GM18502 (cell line): ENCODE data around the gene INPP5A.
"Not testable (repeated sequence)": the region's sequence is repeated elsewhere in the genome, so short reads cannot be mapped to it uniquely, and the experiment has no call there.

Experiments
- ATAC-seq: cut with Tn5 transposase; IDR thresholded peaks from one replicate; pipeline ENCODE4 v1.9.1; 2021; ENCODE audit warnings: mild to moderate bottlenecking; ENCODE audit not compliant: unreplicated experiment, poor library complexity

The INPP5A gene

DNA sequence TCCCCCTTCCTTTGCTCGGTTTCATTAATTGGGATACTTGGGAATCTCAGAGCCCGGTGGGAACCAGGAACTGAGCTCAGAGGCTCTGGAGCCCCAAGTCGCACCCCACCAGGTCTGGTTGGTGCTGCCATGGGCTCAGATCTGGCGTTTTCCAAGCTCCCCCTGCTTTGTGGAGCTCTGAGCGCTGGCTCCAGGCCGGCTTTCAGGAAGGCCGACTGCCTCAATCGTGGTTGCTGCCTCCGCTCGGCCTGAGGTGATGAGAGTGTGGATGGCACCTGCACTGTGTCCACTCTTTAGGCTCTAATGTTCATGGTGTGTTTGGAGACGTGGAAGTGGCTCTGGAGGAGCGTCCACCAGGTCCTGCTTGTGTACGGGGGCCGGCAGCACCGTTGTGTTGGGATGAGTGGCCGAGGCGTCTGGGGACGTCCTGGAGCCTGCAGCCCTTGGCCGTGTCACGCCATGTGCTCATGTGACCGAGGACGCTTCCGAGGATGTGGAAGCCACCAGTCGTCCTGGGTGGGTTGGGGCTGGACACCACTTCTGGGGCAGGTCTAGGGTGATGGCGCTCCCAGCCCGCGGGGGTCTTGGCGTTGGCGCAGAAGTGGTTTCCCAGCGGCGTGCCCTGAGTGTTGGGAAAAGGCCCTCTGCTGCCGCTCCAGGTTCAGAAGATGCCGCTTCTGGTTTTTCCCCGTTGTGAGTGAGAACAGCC, 8.2 kb downstream of the INPP5A start:
- no peak for ATAC-seq

DNA sequence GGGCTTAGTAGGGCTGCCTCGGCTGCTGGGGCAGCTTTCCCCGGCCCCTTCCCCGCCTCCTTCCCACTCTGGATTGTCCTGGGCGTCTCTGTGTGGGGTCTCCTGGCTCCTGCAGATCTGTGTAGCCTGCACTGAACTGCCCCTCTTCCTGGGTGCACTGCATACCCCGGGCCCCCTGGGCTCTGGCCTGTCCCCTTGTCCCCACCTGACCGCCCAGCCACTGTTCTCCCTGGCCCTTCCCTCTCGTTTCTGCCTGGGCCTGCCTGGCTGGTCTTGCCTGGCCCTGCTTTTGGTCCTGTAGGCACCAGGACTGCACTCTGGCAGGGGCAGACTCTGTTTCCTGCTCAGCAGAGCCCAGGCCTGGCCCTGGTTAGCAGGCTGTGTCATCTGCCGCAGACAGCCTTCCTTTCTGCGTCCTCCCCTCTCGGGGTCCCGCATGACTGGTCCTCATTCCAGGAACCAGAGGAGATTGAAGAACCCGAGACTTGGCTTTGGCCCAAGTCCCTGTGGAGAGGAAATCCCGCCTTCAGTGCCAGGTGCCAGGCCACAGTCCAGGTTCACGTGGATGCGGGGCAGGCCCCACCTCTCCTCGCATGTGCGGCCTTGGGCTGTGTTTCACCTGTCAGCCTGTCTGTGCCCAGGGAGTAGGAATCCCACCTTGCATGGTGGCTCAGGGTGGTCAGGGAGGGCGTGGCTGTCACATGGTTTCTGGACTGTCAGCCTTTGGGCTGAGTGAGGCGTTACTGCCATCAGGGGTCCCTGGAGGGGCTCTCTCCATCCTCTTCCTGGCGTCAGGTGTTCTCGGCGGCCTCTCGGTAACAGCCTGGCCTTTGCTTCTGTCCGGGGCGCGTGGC, 9.2 kb downstream of the INPP5A start:
- ATAC-seq = no peak

GRCh38 chr10:132547421-132547861, 9.9 kb downstream of the INPP5A start:
- no peak for ATAC-seq

DNA sequence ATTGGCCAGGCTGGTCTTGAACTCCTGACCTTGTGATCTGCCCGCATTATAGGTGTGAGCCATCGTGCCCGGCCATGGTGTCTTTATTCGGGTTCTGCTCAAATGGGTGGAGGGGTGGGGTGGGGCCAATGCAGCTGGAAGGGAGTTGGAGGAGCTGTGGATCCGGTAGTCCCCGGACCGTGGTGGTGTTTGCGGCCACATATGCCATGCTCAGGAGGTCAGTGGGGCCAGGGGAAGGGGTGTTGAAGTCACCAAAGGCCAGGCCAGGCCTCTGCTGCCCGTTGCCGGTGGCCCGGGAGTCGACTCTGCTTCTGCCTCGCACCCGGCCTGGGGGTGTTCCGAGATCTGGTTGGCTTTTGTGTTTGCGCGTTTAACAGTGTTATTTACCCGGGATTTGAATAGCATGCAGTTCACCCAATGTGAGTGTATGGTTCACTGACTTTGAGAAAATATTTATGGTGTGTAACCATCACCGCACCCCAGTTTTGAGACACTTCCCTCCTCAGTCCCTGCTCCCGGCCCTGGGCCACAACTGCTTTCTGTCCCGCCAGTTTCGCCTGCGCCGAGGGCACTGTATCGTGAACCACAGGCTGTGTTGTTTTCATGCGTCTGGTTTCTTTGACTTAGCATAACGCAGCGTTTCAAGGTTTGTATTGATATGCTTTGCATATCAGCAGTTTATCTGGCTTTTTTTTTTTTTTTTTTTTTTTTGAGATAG, 10.7 kb downstream of the INPP5A start:
- ATAC-seq = no peak

- no peak for ATAC-seq
Measured at GRCh38 chr10:132548869-132549268, 11.3 kb downstream of the INPP5A start.

- no peak for ATAC-seq
Measured at GRCh38 chr10:132549371-132549770, 11.8 kb downstream of the INPP5A start.

DNA sequence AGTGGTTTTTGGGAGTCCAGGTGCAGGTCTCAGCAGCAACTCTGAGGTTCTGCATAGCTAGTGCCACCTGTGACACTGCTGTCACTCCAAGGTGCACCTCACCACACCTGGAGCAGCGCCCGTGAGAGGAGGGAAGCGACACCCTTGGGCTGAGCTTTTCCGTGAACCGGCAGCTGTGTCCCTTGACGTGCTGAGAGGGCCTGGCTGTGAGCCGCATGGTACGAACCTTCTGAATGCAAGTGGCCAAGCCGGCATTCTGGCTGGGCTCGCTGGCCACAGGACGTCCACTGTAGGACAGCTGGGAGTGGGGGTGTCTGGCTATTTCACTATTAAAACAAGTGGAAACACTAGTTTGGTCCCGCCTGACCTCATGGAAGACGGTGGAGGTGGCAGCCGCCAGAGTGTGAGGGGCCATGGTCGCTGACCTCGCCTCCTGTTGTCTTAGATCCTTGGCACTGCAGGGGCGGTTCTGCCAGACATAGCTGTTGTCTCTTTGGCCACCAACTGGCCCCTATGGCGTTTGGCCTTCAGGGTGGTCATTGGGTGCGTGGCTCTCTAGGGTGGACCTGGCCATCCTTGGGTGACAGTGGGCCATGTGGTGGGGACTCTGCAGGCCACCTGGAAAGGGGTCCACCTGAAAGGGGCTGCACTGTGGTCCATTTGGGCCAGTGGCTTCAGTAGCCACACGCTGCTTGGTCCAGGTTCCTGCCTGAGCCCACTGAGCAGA, 12.9 kb downstream of the INPP5A start:
- no peak for ATAC-seq

GRCh38 chr10:132551093-132551807, 13.7 kb downstream of the INPP5A start:
- ATAC-seq = peak; percentile 70

- peak; percentile 5 for ATAC-seq
Measured at GRCh38 chr10:132551808-132552130, 14.2 kb downstream of the INPP5A start.

- not testable (repeated sequence) for ATAC-seq
Measured at GRCh38 chr10:132552635-132553034, 15.0 kb downstream of the INPP5A start.

GRCh38 chr10:132553568-132553967, 16.0 kb downstream of the INPP5A start:
- ATAC-seq = not testable (repeated sequence)

- ATAC-seq = no peak
Measured at GRCh38 chr10:132554053-132554990, 16.7 kb downstream of the INPP5A start.

GRCh38 chr10:132554991-132555647, 17.5 kb downstream of the INPP5A start:
- ATAC-seq = no peak

- ATAC-seq = no peak
Measured at GRCh38 chr10:132555648-132556575, 18.3 kb downstream of the INPP5A start.

GRCh38 chr10:132556994-132557441, 19.4 kb downstream of the INPP5A start:
- no peak for ATAC-seq

GRCh38 chr10:132557696-132558515, 20.3 kb downstream of the INPP5A start:
- no peak for ATAC-seq
